Spleen (tissue), 13 donors: ENCODE results near the gene CACNA2D1. TPM values are rescaled to one million over a fixed set of nuclear protein-coding genes. Genes with fewer than 3 reads are reported as not detected.

Source experiments
- DNase-seq: peaks from one replicate; pipeline ENCODE4 v3.0.0-alpha.2; 2020
- H3K27ac ChIP-seq, 8 donors: fragments of 200-600 bp; sonication (generic) in 7 of 8; 1 replicate in 4 of 8; 2 replicates in 4 of 8; pipeline versions ENCODE4 v1.5.0 to v1.8.0; 2016 to 2021; ENCODE audit warnings: inconsistent platforms in 4 of 8, mild to moderate bottlenecking in 4 of 8, moderate library complexity in 1 of 8
- H3K27me3 ChIP-seq, 7 donors: fragments of 200-600 bp; sonication (generic) in 6 of 7; replicated peaks in 1 of 7; 1 replicate in 4 of 7; 2 replicates in 3 of 7; pipeline versions ENCODE4 v1.5.0 to v1.8.0; 2016 to 2021; ENCODE audit warnings: inconsistent platforms in 3 of 7, mild to moderate bottlenecking in 1 of 7
- H3K36me3 ChIP-seq, 6 donors: fragments of 200-600 bp; sonication (generic) in 5 of 6; 1 replicate in 4 of 6; 2 replicates in 2 of 6; pipeline versions ENCODE4 v1.5.0 to v1.8.0; 2016 to 2021; ENCODE audit warnings: inconsistent platforms in 2 of 6
- H3K4me1 ChIP-seq, 6 donors: fragments of 200-600 bp; sonication (generic) in 5 of 6; 1 replicate in 3 of 6; 2 replicates in 3 of 6; pipeline versions ENCODE4 v1.5.0 to v1.8.0; 2016 to 2021; ENCODE audit warnings: inconsistent platforms in 3 of 6
- H3K4me3 ChIP-seq, 8 donors: fragments of 200-600 bp; sonication (generic) in 7 of 8; 1 replicate in 4 of 8; 2 replicates in 4 of 8; pipeline versions ENCODE4 v1.5.0 to v1.8.0; 2016 to 2021; ENCODE audit warnings: inconsistent platforms in 4 of 8, mild to moderate bottlenecking in 4 of 8, moderate library complexity in 2 of 8
- H3K9me3 ChIP-seq, 8 donors: fragments of 200-600 bp; sonication (generic) in 7 of 8; 1 replicate in 4 of 8; 2 replicates in 4 of 8; pipeline versions ENCODE4 v1.5.0 to v1.8.0; 2016 to 2021; ENCODE audit warnings: inconsistent platforms in 4 of 8
- POLR2A ChIP-seq, 3 donors: fragments of 450-650 bp; IDR thresholded peaks; one replicate each; pipeline ENCODE4 v1.5.1; 2017; ENCODE audit warnings: antibody characterized with exemption in 3 of 3, mild to moderate bottlenecking in 1 of 3
- POLR2AphosphoS5 ChIP-seq, 3 donors: sonication (generic); formaldehyde crosslinking; IDR thresholded peaks; one replicate each; pipeline ENCODE4 v1.5.1; 2017; ENCODE audit warnings: antibody characterized with exemption in 3 of 3
- WGBS, 5 donors: extraction: QIAGEN DNeasy Blood & Tissue Kit in 3 of 5; methylation state at CpG; one replicate each; pipeline versions ENCODE4 v1.1.5 to v1.1.7; 2013 to 2018; 5-methylcytosine and 5-hydroxymethylcytosine counted together
- intact Hi-C: fragments of 100-400 bp; cut with DNase I; formaldehyde crosslinking; loops from one replicate; pipeline ENCODE4 v1.15.0; 2023; ENCODE audit warnings: low total_unique reads
- long read RNA-seq, 2 donors: transcript quantifications; one replicate each; lab custom pipeline, GENCODE V29; 2026
- polyA plus RNA-seq, 3 donors: library from polyadenylated mRNA; stranded (reverse); fragments of 200-250 nt; gene quantifications; one replicate each; pipeline ENCODE4 v1.2.1, GENCODE V29; 2013
- total RNA-seq, 7 donors: library from RNA; depleted of rRNA in 3 of 7; stranded (reverse); fragments of >200 nt in 3 of 7; fragmentation: NEBNext Ultra II Directional in 4 of 7; extraction: Animal tissue kit (Norgen Biotek cat#: 25700) in 4 of 7; gene quantifications; one replicate each; pipeline versions ENCODE4 v1.1.0 to v1.2.1, GENCODE V29; 2016 to 2021
- TF ChIP-seq, protein P1 (sequence below), 11 experiments: fragments of 200-600 bp in 7 of 11; fragments of 450-650 bp in 4 of 11; sonication (generic) in 4 of 11; IDR thresholded peaks in 8 of 11; conservative IDR thresholded peaks in 3 of 11; 1 replicate in 7 of 11; 2 replicates in 4 of 11; pipeline versions ENCODE4 v1.4.0 to v1.8.0; 2016 to 2021; ENCODE audit warnings: antibody characterized with exemption in 11 of 11, inconsistent platforms in 4 of 11, mild to moderate bottlenecking in 1 of 11
- donor health status: healthy with polysubstance abuse.
- donor health status: DM: no; HTN: no; CAD: no; lungs with moderate emphysema.
- donor health status: DM: no; HTN: no; CAD: no.
- donor health status: Bipolar disorder and iron deficiency.
- donor health status: healthy.
- donor health status: DM: no; HTN: no; CAD: no.
- donor health status: DM: yes; HTN: yes; CAD: no.

CACNA2D1 gene
- total RNA-seq = 10 to 100 TPM; 12.3 to 24.0 (median 18.2) TPM
- 1 to 10 TPM; 1.7 to 2.5 (median 1.9) TPM for polyA plus RNA-seq
- long read RNA-seq, donor 1 = 0 reads
- long read RNA-seq, donor 2 = 0 reads

DNA sequence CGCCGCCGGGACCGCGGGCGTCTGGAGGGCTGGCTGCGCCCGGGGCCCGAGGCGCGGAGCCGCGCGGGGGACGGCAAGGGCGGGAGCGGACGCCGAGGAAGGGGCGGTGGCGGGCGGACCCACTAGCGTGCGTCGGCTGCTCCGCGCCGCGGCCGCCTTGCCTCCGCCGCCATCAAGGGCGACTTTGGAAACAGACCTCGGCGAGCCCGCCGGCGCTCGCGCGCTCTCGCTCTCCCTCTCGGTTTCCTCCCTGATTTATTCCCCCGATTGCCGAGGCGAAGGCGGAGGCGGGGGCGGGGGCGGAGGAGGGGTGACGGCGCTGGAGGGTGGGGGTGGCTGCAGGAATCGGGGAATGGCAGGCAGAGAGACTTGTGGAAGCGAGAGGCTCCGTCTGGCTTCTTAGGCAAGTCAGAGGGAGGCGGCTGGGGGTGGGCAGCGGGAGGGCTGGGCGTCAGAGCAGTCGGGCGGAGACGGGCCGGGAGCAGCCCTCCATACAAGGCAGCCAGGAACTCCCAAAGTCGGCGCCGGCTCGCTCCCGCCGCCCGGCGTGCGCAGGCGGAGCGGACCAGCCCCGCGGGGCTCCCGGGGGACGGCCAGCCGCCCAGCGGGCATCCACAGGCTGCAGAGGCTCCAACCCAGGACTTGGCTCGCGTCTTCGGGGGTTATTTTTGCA lies at the start of gene CACNA2D1:
TSS of gene CACNA2D1 (minus strand) at position 231 of the 673 bp plus-strand sequence.
- Histone ChIP-seq H3K27ac (peak within 1 kb of the TSS; percentile 66 to 92 (median 88)), H3K36me3 (no peaks in the 10 kb centered on the region), H3K4me1 (peaks cover 0 to 39% (median 10%) of the 10 kb centered on the region in 6 donors), H3K9me3 (no peaks in the 10 kb centered on the region), H3K27me3 (peaks cover 0 to 65% (median 24%) of the 10 kb centered on the region in 7 donors), H3K4me3 (peak within 1 kb of the TSS; percentile 36 to 74 (median 52))
- intact Hi-C loops = no loop called here
- DNase-seq = peak; percentile 81
- no peak for TF ChIP-seq POLR2A (IDR thresholded peaks at IDR 0.05)
- TF ChIP-seq, protein P1, sequence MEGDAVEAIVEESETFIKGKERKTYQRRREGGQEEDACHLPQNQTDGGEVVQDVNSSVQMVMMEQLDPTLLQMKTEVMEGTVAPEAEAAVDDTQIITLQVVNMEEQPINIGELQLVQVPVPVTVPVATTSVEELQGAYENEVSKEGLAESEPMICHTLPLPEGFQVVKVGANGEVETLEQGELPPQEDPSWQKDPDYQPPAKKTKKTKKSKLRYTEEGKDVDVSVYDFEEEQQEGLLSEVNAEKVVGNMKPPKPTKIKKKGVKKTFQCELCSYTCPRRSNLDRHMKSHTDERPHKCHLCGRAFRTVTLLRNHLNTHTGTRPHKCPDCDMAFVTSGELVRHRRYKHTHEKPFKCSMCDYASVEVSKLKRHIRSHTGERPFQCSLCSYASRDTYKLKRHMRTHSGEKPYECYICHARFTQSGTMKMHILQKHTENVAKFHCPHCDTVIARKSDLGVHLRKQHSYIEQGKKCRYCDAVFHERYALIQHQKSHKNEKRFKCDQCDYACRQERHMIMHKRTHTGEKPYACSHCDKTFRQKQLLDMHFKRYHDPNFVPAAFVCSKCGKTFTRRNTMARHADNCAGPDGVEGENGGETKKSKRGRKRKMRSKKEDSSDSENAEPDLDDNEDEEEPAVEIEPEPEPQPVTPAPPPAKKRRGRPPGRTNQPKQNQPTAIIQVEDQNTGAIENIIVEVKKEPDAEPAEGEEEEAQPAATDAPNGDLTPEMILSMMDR (IDR thresholded peaks at IDR 0.05 in 8 of 11, conservative IDR thresholded peaks at IDR 0.05 in 3 of 11) = peak in 3 of 11 experiments; percentile 10 to 33 (median 29)
- peak; percentile 8 to 72 (median 28) for TF ChIP-seq POLR2AphosphoS5 (IDR thresholded peaks at IDR 0.05)
- 0 to 5% (median 1%) methylated on average over 39 to 82 of the region's 82 CpGs for WGBS, 5 donors

DNA sequence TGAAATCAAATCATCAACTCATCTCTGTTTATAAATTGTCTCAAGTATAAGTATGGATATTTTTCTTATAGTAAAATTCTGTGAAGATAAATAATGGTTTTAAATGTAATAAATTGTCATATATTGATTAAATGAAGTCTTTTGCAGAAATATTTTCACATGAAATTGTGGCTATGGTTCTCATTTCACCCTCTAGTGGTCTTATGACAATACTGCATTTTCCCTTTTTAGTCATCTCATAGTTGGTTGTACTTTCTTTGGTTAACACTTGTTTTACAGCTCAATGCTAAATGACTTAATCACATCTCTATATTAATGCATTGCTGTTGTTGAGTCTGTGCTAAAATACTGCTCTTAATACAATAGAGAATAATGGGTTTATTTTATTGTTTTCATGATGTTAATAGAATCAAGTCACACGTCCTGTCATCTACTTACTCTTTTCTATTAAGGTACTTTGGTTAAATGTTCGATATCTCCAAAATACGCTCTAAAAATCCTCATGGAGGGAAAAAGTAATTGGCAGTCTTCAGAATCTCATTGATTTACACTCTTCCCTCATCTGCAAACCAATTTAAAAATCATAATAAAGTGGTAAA lies 38.0 kb upstream of the CACNA2D1 start:
- Histone ChIP-seq H3K27ac (no peak overlapping the region), H3K27me3 (no peaks in the 10 kb centered on the region), H3K4me3 (no peak overlapping the region), H3K36me3 (no peaks in the 10 kb centered on the region), H3K4me1 (no peaks in the 10 kb centered on the region), H3K9me3 (peaks cover 0 to 10% (median 0%) of the 10 kb centered on the region in 8 donors)
- WGBS, 5 donors = 82 to 92% (median 87%) methylated on average over 3 of the region's 3 CpGs
- intact Hi-C loops = no loop called here
- TF ChIP-seq, protein P1 (IDR thresholded peaks at IDR 0.05 in 8 of 11, conservative IDR thresholded peaks at IDR 0.05 in 3 of 11) = peak in 9 of 11 experiments; percentile 24 to 66 (median 54)
- TF ChIP-seq POLR2AphosphoS5 (IDR thresholded peaks at IDR 0.05) (no peak), POLR2A (IDR thresholded peaks at IDR 0.05) (no peak)
- no peak for DNase-seq

DNA sequence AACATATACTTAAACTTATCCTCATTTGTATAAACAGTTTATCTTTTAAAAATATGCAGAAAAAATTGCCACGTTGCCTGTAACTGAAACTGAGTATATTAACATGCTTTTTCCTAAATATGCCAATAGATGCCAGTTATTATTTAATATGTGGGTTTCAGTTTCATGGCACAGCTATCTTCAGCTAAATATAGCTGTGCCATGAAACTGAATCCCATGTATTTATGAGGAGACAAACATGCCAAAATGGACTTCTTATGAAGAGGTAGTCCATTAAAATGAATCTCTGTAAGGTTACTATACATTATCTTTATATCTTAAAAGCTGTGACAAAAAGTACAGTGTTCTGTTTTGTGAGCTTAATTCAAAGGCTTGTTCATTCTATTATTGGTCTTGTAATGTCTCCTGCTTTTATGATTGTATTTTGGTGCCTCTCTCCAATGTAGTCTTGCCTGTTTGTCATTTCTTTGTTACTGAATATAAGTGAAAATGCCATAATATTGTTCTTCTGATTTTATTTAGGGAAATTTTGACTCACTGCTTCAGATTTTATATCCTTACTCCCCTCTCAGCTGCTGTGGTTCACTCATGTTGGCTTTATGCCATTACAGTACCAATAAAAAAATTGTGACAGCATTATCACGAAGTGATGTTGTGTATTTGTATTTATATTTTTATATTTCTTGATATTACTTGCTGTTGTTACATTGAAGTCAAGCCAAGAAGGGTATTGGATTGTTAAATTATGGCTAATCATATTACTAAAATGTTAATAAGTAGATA lies 34.3 kb upstream of the CACNA2D1 start:
- 49 to 59% (median 54%) methylated on average over 2 of the region's 2 CpGs for WGBS, 5 donors
- no peak overlapping the region for H3K27ac ChIP-seq
- intact Hi-C loops = no loop called here
- no peak for DNase-seq
- H3K36me3 ChIP-seq = no peaks in the 10 kb centered on the region
- H3K9me3 ChIP-seq = no peaks in the 10 kb centered on the region
- H3K4me1 ChIP-seq = no peaks in the 10 kb centered on the region
- H3K4me3 ChIP-seq = no peak overlapping the region
- H3K27me3 ChIP-seq = no peaks in the 10 kb centered on the region
- TF ChIP-seq, protein P1 (IDR thresholded peaks at IDR 0.05 in 8 of 11, conservative IDR thresholded peaks at IDR 0.05 in 3 of 11) = no peak
- no peak for TF ChIP-seq POLR2A (IDR thresholded peaks at IDR 0.05)
- TF ChIP-seq POLR2AphosphoS5 (IDR thresholded peaks at IDR 0.05) = no peak
